GM12892 (cell line): Measurements from ENCODE around the gene MZT2A.
A peak's percentile ranks its signal among the peaks of the same experiment; 100 is the strongest.
"Not testable (repeated sequence)": the region's sequence is repeated elsewhere in the genome, so short reads cannot be mapped to it uniquely, and the experiment has no call there.

ENCODE experiments used
- DNase-seq: peaks from one replicate; pipeline ENCODE4 v3.0.0; 2011; ENCODE audit not compliant: insufficient read length
- FAIRE-seq: peaks from 2 replicates; lab custom pipeline; 2011; peaks lifted over from hg19 to GRCh38; lab: Jason Lieb, UNC
- POLR2A ChIP-seq: IDR thresholded peaks from 2 replicates; pipeline ENCODE4 v1.6.1; 2011; ENCODE audit warnings: low read depth, low read length, control low read depth
- POLR2AphosphoS5 ChIP-seq: IDR thresholded peaks from 2 replicates; pipeline ENCODE4 v1.6.1; 2011; ENCODE audit warnings: low read depth, low read length, control low read depth
- TAF1 ChIP-seq: IDR thresholded peaks from 2 replicates; pipeline ENCODE4 v1.6.1; 2011; ENCODE audit warnings: low read depth, mild to moderate bottlenecking, control low read depth, low read length, borderline replicate concordance

The MZT2A gene

DNA sequence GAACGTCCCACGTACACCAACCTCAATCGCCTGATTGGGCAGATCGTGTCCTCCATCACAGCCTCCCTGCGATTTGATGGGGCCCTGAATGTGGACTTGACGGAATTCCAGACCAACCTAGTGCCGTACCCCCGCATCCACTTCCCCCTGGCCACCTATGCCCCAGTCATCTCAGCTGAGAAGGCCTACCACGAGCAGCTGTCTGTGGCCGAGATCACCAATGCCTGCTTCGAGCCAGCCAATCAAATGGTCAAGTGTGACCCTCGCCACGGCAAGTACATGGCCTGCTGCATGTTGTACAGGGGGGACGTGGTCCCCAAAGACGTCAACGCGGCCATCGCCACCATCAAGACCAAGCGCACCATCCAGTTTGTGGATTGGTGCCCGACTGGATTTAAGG, 11.8 kb downstream of the MZT2A start:
- not testable (repeated sequence) for DNase-seq, FAIRE-seq

DNA sequence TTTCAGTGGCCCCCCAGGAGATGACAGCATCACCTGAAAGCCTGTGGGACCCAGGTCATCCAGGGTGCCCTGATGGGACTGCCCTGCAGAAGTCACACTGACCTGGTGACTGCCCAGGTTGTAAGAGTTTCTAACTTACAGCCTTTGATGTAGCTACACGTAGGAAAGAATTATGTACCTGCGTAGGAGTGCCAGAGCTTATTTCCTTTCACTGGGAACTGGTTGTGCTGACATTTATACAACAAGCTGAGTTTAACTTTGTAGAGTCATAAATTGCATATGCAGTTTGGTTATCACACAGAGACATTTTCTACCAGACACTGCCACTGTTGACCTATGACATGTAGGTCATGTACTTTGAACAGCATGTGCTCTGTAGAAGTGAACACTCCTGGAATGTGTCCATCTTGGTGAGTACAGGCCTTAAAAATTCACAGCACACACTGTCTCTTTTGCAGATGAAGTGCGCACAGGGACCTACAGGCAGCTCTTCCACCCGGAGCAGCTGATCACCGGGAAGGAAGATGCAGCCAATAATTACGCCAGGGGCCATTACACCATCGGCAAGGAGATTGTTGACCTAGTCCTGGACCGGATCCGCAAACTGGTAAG, 13.2 kb downstream of the MZT2A start:
- not testable (repeated sequence) for FAIRE-seq, DNase-seq

DNA sequence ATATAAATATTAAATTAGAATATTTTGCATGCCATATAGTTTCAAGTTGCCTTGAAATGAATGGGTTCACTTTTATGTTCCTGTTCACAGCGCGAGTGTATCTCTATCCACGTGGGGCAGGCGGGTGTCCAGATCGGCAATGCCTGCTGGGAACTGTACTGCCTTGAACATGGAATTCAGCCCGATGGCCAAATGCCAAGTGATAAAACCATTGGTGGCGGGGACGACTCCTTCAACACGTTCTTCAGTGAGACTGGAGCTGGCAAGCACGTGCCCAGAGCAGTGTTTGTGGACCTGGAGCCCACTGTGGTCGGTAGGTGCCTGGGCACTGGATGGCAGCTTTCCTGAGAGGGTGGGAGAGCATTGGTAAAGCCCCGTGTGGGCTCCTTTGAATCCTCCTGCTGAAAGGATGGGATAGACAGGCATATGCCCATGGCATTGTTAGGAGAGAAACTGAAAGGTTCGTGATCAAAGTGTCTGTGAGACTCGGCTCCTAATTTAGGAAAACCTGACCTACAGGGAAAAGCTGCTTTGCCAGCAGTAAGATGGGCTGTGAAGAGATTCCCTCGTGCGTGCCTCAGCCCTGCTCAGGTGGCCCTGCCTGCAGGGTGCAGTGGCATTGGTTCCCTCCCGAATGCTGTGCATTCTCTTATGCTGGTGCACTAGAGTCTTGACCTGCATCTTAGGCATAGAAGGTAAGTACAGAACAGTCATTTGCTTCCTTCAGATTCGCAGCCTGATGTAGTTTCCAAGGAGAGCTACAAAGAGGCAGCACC, 13.9 kb downstream of the MZT2A start:
- DNase-seq, FAIRE-seq: not testable (repeated sequence)

DNA sequence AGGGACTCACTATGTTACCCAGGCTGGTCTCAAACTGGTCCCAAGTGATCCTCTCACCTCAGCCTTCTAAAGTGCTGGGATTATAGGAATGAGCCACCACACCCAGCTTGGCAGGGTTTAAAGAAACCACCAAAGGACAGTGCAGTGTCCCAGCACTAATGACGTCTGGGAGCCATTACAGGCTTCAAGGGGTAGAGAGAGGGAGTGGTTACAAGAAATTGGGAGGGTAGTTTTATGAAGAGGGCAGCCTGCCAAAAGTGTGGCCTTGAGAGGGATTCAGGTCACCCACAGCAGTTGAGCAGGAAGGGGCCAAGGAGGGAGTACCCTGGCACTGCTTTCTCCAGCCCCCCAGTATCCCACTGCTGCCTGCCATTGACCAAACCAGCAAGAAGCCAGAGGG, 15.0 kb downstream of the MZT2A start:
- FAIRE-seq, DNase-seq: not testable (repeated sequence)

DNA sequence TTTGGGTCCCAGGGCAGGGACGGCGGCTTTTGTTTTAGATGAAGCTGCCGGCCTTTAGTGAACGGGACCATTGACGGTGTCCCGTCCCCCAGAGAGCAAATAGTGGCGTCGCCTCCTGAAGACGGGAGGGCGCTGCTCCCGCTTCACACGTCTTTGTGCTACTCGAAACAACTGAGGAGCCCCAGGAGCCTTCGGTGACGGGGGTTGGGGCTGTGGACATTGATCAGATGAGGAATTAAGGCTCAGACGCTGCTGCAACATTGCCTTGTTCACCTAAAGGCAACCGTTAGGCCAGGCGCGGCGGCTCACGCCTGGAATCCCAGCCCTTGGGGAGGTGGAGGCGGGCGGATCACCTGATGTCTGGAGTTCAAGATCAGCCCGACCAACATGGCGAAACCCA, 15.8 kb downstream of the MZT2A start:
- not testable (repeated sequence) for DNase-seq, FAIRE-seq

DNA sequence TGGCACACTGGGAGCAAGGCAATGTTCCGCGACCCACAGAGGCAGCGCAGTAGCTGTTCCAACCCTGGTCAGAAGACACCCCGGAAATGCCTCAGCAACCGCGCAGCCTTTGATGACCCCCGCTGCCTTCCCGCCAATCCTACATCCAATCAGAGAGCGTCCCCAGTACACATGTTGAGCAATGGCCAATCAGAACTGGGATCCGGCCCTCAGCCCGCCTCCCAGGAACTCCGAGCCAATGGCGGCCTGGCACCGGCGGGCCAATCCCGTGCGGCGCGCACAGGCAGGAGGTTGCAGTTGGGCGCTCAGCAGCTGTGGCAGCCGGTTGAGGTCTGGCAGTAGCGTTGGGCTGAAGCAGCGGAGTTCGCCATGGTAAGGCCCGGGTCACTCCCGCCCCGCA, 16.4 kb downstream of the MZT2A start, which contains the start of gene TUBA3D:
TSS of gene TUBA3D (plus strand) at position 289 of the 400 bp plus-strand sequence. CDS start at position 370, 81 bp downstream.
- no peak for TF ChIP-seq POLR2A
- no peak for TF ChIP-seq TAF1
- no peak for TF ChIP-seq POLR2AphosphoS5
- FAIRE-seq, result no peak
- DNase-seq, result no peak

DNA sequence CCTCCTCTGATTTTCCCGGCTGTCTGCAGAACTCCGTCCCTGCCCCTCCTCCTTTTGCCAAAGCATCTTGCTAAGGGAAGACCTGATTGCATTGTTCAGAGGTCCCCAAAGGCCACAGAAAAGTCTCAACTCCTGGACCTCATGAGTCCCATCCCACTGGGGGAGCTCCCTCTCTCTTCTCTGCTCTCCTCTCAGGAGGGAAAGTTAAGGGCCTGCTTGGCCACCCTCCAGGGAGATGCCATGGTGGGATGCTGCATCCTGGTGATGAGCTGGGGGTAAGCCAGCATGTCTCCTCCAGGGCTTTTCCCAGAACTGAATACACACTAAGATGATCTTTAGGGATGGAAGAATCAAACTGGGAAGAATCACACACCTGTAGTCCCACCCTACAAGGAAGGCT, 18.9 kb downstream of the MZT2A start:
- DNase-seq, FAIRE-seq: not testable (repeated sequence)

DNA sequence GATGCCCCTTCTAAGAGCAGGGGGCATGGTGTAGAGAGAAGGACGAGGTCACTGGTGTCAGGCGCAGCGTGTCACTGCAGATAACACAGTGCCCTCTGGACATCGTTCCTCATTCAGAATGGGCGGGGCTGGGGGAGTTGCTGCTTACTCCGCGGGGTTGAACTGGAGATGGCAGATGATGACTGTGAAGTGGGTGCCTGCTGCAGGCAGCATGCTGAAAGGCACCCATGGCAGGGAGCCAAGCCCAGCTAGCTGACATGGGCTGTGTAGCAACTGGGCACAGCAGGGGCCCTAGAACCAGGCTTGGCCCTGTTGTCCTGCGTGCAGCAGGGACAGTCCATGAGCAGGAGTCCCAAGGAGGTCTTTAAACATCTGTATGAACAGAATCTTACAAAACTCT, 20.6 kb downstream of the MZT2A start:
- DNase-seq, result not testable (repeated sequence)
- peak; percentile 40 for FAIRE-seq

DNA sequence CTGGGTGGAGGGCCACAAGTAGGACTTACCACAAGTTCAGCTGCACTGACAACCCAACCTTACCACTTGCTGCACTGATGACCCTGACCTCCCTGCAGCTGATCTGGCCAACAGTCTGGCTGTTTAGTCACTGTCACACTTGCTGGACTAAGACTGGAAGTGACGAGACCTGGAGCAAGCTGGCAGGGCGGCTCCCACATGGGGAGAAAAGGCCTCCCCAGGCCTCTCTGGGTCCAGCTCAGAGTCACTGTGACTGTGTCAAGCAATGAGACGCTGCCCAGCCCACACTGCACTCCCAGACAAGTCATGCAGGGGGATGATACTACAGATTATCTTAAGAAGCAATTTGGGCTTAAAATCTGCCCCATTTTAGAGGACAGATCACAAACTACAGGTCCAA, 21.3 kb downstream of the MZT2A start:
- DNase-seq, FAIRE-seq: not testable (repeated sequence)

DNA sequence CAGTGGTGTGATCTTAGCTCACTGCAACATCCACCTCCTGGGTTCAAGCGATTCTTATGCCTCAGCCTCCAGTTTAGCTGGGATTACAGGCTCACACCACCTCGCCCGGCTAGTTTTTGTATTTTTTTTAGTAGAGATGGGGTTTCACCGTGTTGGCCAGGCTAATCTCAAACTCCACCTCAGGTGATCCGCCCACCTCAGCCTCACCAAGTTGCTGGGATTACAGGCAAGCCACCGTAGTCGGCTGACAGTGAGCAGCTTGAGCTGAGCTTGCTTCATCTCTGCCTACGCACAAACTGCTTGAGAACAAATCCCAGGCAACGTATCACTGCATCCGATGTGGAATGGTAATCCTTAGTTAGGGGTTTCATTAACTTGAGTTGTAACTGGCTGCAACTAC, 24.5 kb downstream of the MZT2A start:
- not testable (repeated sequence) for DNase-seq, FAIRE-seq

DNA sequence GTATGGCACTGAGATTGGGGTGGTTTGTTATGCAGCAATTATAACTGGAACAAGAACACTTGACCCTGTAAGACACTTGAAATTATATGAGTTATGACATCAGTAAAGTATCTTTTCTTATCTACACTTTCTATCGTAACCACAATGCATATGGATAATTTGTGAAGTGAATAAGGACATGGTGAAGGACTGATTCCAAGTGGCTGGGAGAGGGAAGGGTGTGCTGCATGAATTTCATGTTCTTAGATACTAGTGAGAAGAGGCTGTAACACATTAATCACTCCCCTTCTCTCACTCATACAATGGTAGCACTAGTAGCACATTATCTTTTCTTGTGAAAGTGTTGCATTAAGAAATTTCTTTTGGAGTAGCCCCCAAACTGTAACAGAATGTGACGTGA, 37.3 kb downstream of the MZT2A start:
- FAIRE-seq, result not testable (repeated sequence)

DNA sequence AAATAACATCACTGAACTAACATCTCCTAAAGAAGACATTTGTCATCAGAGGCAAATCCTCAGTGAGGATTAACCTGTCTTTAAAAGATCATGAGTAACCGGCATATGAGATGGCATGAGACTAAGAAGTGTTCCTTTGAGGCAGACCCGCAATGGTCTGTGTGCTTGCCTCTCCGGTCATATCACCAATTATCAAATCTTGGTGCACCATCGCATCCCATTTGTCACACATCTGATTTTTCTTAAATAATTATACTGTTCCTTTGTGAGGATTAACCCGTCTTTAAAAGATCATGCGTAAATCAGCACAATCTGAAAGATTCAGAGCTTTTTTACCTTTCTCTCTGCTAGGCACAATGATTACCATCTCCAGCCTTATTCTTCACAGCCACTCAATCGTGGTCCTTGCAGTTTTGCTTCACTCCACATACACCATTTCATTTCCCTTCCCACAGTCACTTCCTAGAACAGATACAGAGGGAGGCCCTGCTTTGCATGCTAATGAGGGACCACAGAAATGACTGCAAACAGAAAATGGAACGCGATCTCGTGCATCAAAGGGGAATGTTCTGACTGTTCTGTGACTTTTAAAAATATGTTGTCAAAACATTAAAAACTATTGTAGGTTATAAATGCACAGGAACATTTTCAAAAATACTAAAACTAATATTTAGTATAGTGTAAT, 40.8 kb downstream of the MZT2A start:
- DNase-seq, result not testable (repeated sequence)
- peak; percentile 69 for FAIRE-seq

More for the DNA sequence above, 37.3 kb downstream of the MZT2A start:
- DNase-seq, result not testable (repeated sequence)

DNA sequence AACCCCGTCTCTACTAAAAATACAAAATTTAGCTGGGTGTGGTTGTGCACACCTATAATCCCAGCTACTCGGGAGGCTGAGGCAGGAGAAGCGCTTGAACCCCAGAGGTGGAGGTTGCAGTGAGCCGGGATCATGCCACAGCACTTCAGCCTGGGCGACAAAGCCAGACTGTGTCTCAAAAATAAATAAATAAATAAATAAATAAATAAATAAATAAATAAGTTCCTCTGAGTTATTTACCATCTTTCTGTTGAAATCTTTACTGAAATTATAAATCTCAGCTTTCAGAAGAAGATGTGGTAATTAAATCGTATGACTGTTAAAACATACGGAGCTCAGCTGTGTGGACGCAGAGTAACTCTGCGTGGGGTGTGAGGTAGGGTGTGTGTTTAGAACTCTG, 44.2 kb downstream of the MZT2A start:
- not testable (repeated sequence) for FAIRE-seq, DNase-seq

DNA sequence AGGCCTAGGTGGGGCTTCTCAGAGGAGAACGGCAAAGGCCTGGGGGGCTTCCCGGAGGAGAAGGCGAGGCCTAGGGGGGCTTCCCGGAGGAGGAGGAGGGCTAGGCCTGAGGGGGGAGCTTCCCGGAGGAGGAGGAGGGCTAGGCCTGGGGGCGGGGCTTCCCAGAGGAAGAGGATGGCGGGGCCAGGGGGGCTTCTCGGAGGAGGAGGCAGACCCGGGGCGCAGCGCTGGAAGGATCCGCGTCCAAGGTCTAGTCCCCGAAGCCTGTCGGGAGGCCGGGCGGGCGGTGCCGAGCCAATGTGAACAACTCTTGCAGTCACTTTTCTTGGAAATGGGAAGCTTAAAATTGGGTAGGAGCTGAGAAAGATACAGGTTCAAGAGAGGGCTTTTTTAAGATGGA, 46.3 kb downstream of the MZT2A start:
- no peak for TF ChIP-seq TAF1
- no peak for FAIRE-seq
- no peak for DNase-seq

DNA sequence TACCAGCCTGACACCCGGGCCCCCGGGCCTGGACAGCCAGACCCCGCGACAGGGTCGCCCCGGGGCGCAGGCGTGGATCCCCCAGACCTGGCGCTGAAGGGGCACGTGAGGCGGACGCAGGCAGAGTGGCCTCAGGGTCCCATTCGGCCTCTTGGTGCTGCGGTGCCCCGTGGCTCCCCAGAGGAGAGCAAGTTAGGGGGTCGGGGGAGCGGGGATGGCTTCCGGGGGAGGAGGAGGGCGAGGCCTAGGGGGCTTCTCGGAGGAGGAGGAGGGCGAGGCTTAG, 46.7 kb downstream of the MZT2A start:
- not testable (repeated sequence) for DNase-seq, FAIRE-seq

DNA sequence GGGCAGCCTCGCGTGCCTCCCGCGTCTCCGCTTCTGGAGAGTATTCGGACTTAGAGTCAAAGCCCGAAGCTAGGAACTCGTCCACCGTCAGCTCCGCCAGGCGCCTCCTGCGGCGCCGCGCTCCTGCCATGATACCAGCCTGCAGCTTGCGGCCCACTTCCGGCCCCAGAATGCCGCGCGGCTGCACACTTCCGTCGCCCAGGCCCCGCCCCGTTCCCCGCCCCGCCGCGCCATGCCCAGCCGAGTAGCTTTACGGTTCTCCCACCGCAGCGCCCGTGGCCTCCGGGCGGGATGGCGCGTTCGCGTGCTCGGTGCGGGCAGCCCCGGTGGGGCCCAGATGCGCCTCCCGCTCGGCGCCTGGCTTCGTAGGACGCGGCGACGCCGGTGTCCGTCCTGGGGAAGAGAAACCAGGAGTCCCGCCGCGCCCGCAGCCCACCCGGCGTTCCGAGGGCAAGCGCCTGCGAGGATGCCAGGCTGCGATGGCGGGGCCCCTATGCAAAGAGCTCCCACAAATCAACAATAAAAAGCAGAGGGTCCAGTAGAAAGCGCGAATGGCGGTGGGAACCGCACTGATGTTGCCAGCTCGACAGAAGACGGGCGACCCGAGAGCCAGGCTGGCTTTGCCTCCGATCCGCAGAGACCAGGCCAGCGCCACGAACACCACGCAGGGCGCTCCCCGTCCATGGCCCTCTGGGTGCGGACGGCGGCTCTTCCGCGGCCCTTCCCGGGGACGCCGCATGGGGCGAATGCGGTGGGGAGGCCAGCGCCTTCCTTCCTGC, 47.3 kb downstream of the MZT2A start:
- not testable (repeated sequence) for FAIRE-seq, DNase-seq

DNA sequence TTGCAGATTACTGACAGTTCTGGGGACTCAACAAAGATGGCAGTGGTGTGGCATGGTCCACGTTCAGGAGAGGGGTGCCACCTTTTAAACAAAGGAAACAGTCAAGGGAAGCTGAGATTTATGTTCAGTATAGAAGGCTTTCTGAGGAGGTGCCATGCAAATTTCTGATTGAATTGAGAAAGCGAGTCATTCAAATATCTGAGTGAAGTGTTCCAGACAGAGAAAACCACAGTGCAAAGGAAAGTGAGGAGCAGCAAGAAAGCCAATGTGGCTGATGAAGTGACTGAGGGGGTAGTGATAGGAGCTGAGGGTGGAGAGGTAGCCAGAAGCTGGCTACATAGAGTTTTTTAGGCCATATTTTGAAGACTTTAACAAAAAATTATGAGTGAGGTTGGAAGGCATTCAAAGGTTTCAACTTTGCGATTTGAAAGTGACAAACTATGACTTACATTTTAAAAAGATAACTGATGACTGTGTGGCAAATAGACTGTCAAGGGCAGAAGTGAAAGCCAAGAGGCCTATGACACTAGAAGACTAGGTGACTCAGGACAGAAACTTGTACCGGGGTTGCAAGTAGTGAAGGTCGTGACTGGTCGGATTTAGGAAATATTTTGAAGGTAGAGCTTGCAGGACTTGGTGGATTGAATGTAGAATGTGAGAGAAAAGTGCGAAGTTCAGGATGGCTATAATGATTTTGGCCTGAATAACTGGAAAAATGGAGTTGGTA, 51.3 kb downstream of the MZT2A start:
- not testable (repeated sequence) for DNase-seq, FAIRE-seq
